ENCODE measurements around the gene TGFBR3. TPM values are rescaled to one million over a fixed set of nuclear protein-coding genes. Genes with fewer than 3 reads are reported as not detected.

TGFBR3 gene
- total and polyA plus RNA-seq, 2 of the 8 experiments (the other 6 are each of a cell fraction or from before 2014, with no cell fraction given): 2.0 to 6.1 TPM

GRCh38 chr1:91691525-91691924, 194.4 kb downstream of the TGFBR3 start (continued):
- TF ChIP-seq CHD7 (IDR thresholded peaks at IDR 0.05; ENCODE audit: insufficient replicate concordance, low read length): no peak
- no peak for TF ChIP-seq MAFK (IDR thresholded peaks at IDR 0.05; ENCODE audit: low read depth, low read length)
- TF ChIP-seq POLR2A (IDR thresholded peaks at IDR 0.05; ENCODE audit: control extremely low read depth in 1 of 2, low read depth in 2 of 2, low read length in 2 of 2): no peak
- no peak for TF ChIP-seq BCL11A (IDR thresholded peaks at IDR 0.05; ENCODE audit: low read depth in 2 of 2, low read length in 2 of 2)
- TF ChIP-seq NANOG (IDR thresholded peaks at IDR 0.05; ENCODE audit: insufficient read depth, low read depth, low read length, poor library complexity, severe bottlenecking): no peak
- no peak for TF ChIP-seq JUN (IDR thresholded peaks at IDR 0.05; ENCODE audit: low read depth, low read length)
- TF ChIP-seq HDAC6 (IDR thresholded peaks at IDR 0.05; ENCODE audit: low read depth, low read length): no peak
- no peak for TF ChIP-seq CEBPB (IDR thresholded peaks at IDR 0.05; ENCODE audit: low read depth, low read length)
- TF ChIP-seq SIN3A (conservative IDR thresholded peaks at IDR 0.05 in 1 of 2, IDR thresholded peaks at IDR 0.05 in 1 of 2; ENCODE audit: low read depth in 1 of 2, low read length in 2 of 2): no peak
- no peak for TF ChIP-seq CBX8 (IDR thresholded peaks at IDR 0.05; ENCODE audit: borderline replicate concordance, low read depth, low read length)
- TF ChIP-seq TEAD4 (IDR thresholded peaks at IDR 0.05; ENCODE audit: low read depth, low read length): no peak
- TF ChIP-seq ASH2L (IDR thresholded peaks at IDR 0.05; ENCODE audit: low read length): no peak
- no peak for TF ChIP-seq JUND (IDR thresholded peaks at IDR 0.05; ENCODE audit: low read length)

Data from H1 (cell line).